ENCODE measurements around the gene KIAA1210.
"Not testable (repeated sequence)": the region's sequence is repeated elsewhere in the genome, so short reads cannot be mapped to it uniquely, and the experiment has no call there.

KIAA1210 gene

DNA sequence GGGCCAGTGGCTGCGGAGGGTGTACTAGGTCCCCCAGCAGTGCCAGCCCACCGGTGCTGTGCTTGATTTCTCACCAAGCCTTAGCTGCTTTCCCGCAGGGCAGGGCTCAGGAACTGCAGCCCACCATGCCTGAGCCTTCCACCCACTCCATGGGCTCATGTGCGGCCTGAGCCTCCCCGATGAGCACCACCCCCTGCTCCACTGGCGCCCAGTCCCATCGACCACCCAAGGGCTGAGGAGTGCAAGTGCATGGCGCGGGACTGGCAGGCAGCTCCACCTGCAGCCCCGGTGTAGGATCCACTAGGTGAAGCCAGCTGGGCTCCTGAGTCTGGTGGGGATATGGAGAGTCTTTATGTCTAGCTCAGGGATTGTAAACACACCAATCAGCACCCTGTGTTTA is 98.0 kb downstream of the KIAA1210 start:
- not testable (repeated sequence) for DNase-seq

DNA sequence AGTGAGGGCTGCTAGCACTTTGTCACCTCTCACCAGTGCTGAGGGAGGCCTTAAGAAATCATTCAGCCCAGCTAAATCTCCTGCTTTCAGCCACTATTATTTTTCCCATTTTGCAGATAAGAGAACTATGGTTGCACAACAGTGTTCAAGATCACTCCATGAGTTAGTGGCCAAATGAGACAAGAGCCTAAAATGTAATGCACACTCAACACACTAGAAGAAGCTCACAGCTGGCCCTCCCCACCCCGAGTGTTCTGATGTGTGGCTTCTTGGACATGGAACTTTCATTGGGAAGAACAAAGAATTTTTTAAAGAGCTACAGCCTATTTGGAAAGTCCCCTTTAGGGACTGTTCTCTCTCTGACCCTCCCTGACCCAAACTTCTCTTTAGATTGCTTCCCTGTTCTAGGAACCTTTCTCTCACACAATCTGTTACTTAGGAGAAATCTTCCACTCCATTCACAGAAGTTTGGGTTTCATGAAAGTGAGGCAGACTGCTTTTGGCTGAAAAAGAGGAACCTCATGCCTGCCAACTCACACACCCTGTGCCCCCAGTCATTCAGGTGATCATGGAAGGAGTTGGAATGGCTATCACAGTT is 98.8 kb downstream of the KIAA1210 start:
- peak; percentile 2 for DNase-seq
